ENCODE measurements around the gene AKT1. TPM values are rescaled to one million over a fixed set of nuclear protein-coding genes. Genes with fewer than 3 reads are reported as not detected.
"Not testable (repeated sequence)": the region's sequence is repeated elsewhere in the genome, so short reads cannot be mapped to it uniquely, and the experiment has no call there.

AKT1 gene
- total RNA-seq, 1 experiment from 2014 or later: 224 TPM

DNA sequence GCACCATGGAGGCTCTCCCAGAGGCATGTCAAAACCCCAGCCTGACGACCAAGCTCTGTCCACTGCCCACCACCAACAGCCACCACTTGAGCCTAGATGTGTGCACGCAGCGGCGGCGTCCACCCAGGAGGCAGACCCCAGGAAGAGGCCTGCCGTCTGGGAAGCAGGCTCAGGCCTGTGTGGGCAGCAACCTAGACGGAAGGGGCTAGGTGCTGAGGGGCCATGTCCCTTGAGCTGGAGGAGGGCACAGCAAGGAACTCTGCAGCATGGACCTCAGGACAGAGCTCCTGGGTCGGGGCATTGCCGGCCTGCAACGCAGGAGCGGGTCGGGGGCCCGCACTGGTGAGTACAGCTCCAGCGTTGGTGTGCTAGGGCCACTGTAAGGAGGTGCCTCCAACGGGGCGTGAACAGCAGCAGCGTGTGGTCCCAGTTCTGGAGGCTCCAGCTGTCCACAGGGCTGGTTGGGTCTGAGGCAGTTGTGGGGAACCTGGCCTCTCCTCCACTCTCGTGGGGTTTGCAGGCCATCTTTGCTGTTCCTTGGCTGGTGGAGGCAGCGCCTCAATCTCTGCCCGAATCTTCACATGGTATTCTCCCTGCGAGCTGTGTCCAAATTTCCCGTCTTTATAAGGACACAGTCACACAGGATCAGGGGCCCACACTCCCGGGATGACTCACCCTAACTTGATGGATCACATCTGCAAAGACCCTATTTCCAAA lies 25.8 kb upstream of the AKT1 start:
- in situ Hi-C loops (cut with HindIII; ENCODE audit: low sequenced_read_pairs): loop anchor here (10.0 kb wide), 1 partner anchor 113 kb away; no protein-coding TSS in a partner anchor
- no peak for DNase-seq (ENCODE audit: low spot score)

DNA sequence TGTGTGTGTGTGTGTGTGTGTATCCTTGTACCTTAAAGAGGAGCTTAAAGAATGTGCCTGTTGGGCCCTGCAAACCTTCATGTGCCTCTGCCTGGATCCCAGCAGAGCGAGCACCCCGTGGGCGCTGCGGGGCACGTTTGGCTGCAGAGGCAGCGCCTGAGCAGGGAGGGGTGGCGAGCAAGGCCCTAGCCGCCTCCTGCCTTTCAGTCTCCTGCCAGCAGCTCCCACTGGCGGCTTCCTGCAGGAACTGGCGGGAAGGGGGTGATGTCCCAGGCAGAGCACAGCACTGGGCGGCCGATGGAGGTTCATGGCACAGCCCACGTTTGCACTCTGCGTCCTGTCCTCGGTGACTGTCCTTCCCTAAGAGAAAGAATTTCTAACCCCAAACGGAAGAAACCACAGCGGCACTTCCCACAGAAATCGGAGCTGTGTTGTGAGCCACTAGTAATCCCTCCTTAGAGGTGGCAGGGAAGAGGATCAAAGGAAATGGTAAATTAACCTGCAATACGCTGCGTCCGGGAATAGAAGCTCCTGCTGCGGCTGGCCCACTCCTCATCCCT lies 25.2 kb upstream of the AKT1 start:
- in situ Hi-C loops (cut with HindIII; ENCODE audit: low sequenced_read_pairs): loop anchor here (10.0 kb wide), 1 partner anchor 114 kb away; no protein-coding TSS in a partner anchor
- DNase-seq (ENCODE audit: low spot score): no peak

DNA sequence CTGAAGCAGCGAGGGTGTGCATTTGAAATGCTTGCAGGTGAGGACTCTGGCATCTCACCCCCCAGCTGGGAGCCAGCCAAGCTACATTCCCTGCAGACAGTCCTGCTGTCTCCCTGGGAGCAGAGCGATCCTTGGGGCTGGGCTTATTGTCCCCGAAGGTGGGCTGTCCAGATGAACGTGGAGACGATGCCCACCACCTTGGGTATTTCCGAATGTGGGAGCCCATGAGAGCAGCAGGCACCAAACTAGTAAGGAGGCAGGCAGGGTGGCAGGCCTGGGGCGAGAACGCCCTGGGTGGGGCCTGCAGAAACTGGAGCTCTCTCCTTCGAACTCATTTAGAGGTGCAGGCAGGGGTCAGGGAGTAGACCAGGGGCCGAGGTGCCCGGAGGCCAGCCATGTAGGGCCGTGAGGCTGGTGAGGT lies 23.8 kb upstream of the AKT1 start:
- in situ Hi-C loops (cut with HindIII; ENCODE audit: low sequenced_read_pairs): no loop called here
- no peak for DNase-seq (ENCODE audit: low spot score)

DNA sequence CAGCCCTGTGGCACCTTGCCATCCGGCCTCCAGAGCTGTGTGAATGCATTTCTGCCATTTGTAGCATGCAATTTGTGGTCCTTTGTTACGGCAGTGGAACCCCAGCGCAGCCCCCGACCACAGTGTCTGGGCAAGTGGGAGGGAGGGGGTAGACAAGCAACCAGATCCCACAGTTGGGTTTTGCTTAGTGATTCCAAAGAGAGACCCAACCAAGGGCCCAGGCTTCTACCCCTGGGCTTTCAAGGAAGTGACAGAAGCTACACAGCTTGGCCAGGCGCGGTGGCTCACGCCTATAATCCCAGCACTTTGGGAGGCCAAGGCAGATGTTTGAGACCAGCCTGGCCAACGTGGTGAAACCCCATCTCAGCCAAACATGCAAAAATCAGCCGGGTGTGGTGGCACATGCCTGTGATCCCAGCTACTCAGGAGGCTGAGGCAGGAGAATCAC lies 23.2 kb upstream of the AKT1 start:
- in situ Hi-C loops (cut with HindIII; ENCODE audit: low sequenced_read_pairs): no loop called here
- DNase-seq (ENCODE audit: low spot score): no peak

- DNase-seq (ENCODE audit: low spot score): no peak
- in situ Hi-C loops (cut with HindIII; ENCODE audit: low sequenced_read_pairs): no loop called here
These were observed 22.6 kb upstream of the AKT1 start for GRCh38 chr14:104817930-104818713.

- in situ Hi-C loops (cut with HindIII; ENCODE audit: low sequenced_read_pairs): no loop called here
- DNase-seq (ENCODE audit: low spot score): peak; percentile 49
These were observed 21.0 kb upstream of the AKT1 start for GRCh38 chr14:104816616-104816884.

GRCh38 chr14:104814701-104815100 lies 19.2 kb upstream of the AKT1 start:
- DNase-seq (ENCODE audit: low spot score); in situ Hi-C loops (cut with HindIII; ENCODE audit: low sequenced_read_pairs): not testable (repeated sequence)

DNA sequence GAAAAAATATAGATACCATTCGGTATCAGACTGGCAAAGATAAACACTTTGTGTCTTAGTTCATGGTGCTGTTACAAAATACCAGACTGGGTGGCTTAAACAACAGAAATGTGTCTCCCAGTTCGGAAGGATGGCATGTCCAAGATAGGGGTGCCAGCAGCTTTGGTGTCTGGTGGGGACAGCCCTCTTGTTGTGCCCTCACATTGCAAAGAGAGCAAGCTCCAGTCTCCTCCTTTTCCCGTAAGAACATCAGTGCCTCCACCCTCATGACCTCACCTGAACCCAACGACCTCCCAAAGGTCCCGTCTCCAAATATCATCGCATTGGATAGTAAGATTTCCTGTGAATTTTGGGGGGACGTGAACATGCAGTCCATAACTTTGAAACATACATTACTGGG lies 17.7 kb upstream of the AKT1 start:
- in situ Hi-C loops (cut with HindIII; ENCODE audit: low sequenced_read_pairs): no loop called here
- DNase-seq (ENCODE audit: low spot score): no peak

GRCh38 chr14:104810316-104810715 lies 14.8 kb upstream of the AKT1 start:
- no peak for DNase-seq (ENCODE audit: low spot score)
- in situ Hi-C loops (cut with HindIII; ENCODE audit: low sequenced_read_pairs): no loop called here

- in situ Hi-C loops (cut with HindIII; ENCODE audit: low sequenced_read_pairs): no loop called here
- no peak for DNase-seq (ENCODE audit: low spot score)
These were observed 12.9 kb upstream of the AKT1 start for GRCh38 chr14:104808456-104808855.

- DNase-seq (ENCODE audit: low spot score): no peak
- in situ Hi-C loops (cut with HindIII; ENCODE audit: low sequenced_read_pairs): no loop called here
These were observed 11.3 kb upstream of the AKT1 start for GRCh38 chr14:104806625-104807465.

DNA sequence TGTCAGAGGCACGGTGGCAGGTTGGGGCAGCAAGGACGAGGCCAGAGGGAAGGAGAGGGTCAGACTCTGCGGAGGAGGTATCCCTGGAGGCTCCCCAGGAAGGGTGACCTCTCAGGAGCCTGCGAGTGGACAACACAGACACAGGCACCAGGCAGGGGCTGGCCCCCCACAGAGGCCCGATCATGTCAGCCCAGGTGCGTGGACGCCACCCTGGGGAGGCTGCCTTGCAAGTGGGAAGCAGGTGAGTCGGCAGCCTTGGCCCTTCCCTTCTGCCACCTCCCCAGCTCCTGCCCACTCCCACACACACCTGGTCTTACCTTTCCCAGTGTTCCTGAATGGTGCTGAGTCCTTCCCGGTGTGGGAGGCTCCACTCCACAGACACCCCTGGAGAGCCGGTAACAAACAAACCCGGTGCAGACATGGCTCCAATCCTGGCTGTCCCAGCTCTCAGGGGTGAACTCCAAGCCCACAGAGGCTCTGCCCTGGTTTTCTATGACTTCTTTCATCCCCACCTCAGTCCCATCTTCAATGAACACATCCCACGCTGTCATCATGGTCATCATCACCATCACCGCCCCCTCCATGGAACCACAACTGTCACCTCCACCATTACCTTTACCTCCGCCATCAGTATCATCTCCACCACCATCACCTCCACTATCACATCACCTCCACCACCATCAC lies 10.5 kb upstream of the AKT1 start:
- DNase-seq (ENCODE audit: low spot score): no peak
- in situ Hi-C loops (cut with HindIII; ENCODE audit: low sequenced_read_pairs): no loop called here

GRCh38 chr14:104805326-104805678 lies 9.8 kb upstream of the AKT1 start:
- no peak for DNase-seq (ENCODE audit: low spot score)
- in situ Hi-C loops (cut with HindIII; ENCODE audit: low sequenced_read_pairs): no loop called here

DNA sequence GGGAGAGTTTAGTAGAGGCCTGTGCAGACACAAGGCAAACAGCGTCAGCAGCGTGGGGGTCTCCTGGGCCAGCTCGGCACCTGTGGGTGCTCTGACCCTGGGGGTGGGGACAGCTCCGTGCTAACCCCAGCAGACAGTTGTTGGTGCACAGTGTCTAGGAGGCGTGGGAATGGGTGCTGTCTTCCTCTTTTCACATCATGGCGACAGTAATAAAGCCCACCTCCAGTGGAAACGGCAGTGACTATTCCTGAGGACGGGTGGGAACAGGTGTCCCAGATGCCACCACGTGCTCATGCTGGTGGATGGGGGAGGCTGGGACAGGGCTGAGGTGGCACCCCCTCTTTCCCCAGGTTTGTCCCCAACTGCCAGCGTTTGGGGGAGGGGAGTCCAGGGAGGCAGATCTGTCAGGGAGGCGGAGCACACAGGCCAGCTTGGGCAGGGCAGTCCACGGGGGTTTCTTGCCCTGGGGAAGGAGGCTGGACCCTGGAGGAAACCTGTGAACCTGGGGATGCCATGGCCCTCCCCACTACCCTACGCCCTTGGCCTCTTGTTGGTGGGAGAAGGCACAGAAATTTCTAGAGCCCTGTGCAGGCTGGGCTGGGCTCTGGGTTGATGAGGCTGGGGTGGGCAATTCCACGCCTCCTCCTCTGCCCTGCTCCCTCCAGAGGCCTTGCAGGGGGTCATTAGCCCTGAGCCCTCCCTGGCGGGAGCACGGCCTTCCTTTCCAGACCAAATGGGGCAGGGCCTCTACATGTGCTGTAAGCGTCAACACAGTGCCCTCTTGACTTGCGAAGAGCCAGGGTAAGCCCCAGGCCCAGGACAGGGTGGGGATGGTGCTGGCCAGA lies 9.2 kb upstream of the AKT1 start:
- DNase-seq (ENCODE audit: low spot score): no peak
- in situ Hi-C loops (cut with HindIII; ENCODE audit: low sequenced_read_pairs): no loop called here

GRCh38 chr14:104803912-104804410 lies 8.4 kb upstream of the AKT1 start:
- in situ Hi-C loops (cut with HindIII; ENCODE audit: low sequenced_read_pairs): no loop called here
- no peak for DNase-seq (ENCODE audit: low spot score)

DNA sequence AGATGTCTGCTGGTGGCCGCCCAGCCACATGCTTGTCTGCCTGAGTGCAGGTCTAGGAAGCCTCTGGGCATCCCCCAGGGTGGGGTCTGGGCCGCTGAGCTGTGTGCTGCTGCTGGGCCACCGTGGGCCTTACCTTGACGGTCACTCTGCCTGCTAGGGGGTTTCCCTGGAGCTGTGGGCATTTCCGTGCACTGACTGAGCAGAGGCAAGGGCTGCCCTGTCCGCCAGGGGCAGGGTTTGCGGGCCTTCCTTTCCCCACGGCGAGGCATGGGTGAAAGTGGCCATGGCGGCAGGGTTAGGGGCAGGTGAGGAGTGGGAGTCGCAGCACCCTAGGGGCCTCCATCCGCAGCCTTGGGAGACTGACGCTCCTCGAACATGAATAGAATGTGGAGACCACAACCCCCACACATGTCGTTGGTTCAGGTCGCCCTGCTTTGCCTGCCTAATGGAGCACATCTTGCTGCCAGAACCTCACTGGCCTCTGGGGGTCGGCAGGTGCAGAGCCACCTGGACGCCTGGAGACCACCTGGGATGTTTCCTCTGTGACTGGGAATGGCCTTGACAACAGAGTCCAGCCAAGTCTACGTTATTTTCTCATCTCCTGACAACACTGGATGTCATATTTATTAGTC lies 7.8 kb upstream of the AKT1 start:
- in situ Hi-C loops (cut with HindIII; ENCODE audit: low sequenced_read_pairs): no loop called here
- no peak for DNase-seq (ENCODE audit: low spot score)

GRCh38 chr14:104802394-104803184 lies 7.0 kb upstream of the AKT1 start:
- no peak for DNase-seq (ENCODE audit: low spot score)
- in situ Hi-C loops (cut with HindIII; ENCODE audit: low sequenced_read_pairs): no loop called here

Data from G401 (cell line).